Measurements from ENCODE around the gene ARID1B.

ARID1B gene

DNA sequence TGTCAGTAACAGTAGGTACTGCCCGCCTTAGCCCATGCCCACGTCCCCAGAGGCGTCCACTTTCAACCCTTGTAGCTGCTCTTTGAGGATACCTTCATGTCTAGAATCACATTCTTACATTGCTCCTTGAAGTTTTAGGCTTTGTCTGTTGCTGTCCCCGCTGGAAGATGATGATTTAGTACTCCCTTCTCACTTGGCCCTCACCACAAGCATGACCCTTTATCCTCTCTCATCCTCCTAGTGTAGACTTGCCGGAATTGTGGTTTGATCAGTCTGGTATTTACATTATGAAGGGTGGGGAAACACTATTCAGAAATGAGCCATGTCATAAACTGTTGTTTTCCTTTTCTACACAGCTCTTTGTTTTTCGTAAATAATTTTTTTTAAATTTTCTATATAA lies 87.4 kb downstream of the ARID1B start:
- Histone ChIP-seq H3K23ac (ENCODE audit: low read depth, low read length, poor library complexity) (no peak overlapping the region), H4K8ac (ENCODE audit: low read depth, low read length) (no peak overlapping the region), H3K14ac (ENCODE audit: low read length) (no peak overlapping the region), H3K9me3 (replicated peaks in 1 of 2; ENCODE audit: control insufficient read depth in 2 of 2, insufficient read depth in 1 of 2, low read depth in 1 of 2, low read length in 2 of 2) (no peaks in the 10 kb centered on the region), H2AFZ (ENCODE audit: low read length) (no peak overlapping the region), H4K91ac (ENCODE audit: low read depth, low read length, poor library complexity) (no peak overlapping the region), H3K27ac (replicated peaks; ENCODE audit: low read length) (no peak overlapping the region), H3K4me1 (ENCODE audit: control insufficient read depth in 2 of 2, insufficient read depth in 1 of 2, low read depth in 1 of 2, low read length in 2 of 2) (peaks cover 0 to 2% of the 10 kb centered on the region in 2 donors), H3K27me3 (ENCODE audit: control insufficient read depth in 3 of 3, insufficient read depth in 3 of 3, low read depth in 1 of 3, low read length in 3 of 3) (no peaks in the 10 kb centered on the region), H3K4me2 (ENCODE audit: insufficient read depth, low read length, poor library complexity, severe bottlenecking) (no peak overlapping the region), H3K4ac (ENCODE audit: low read length) (no peak overlapping the region), H3K9ac (ENCODE audit: low read depth, low read length, poor library complexity) (no peak overlapping the region), H3K36me3 (replicated peaks in 1 of 2; ENCODE audit: control insufficient read depth in 2 of 2, insufficient read depth in 2 of 2, low read length in 2 of 2) (no peaks in the 10 kb centered on the region), H3K18ac (ENCODE audit: low read length) (no peak overlapping the region), H2BK15ac (ENCODE audit: low read length) (no peak overlapping the region), H2BK5ac (ENCODE audit: low read length) (no peak overlapping the region), H3K79me1 (ENCODE audit: low read depth, low read length) (peaks cover 6% of the 10 kb centered on the region), H2BK12ac (ENCODE audit: low read length) (no peak overlapping the region), H2BK120ac (ENCODE audit: low read depth, low read length) (no peak overlapping the region), H3K4me3 (ENCODE audit: low read length in 2 of 2) (no peak overlapping the region), H2AK5ac (ENCODE audit: low read depth, low read length) (no peak overlapping the region)
- 100% methylated on average over 1 of the region's 6 CpGs; no CpG with 5 or more reads in 1 of the 2 donors for WGBS, 2 donors (ENCODE audit: extremely low coverage in 2 of 2, insufficient read length in 2 of 2, insufficient replicate concordance in 1 of 2)
- DNase-seq (ENCODE audit: low spot score), result no peak

- Histone ChIP-seq H3K27me3 (ENCODE audit: control insufficient read depth in 3 of 3, insufficient read depth in 3 of 3, low read depth in 1 of 3, low read length in 3 of 3) (no peaks in the 10 kb centered on the region), H3K36me3 (replicated peaks in 1 of 2; ENCODE audit: control insufficient read depth in 2 of 2, insufficient read depth in 2 of 2, low read length in 2 of 2) (no peaks in the 10 kb centered on the region), H2BK5ac (ENCODE audit: low read length) (no peak overlapping the region), H2BK120ac (ENCODE audit: low read depth, low read length) (no peak overlapping the region), H2AK5ac (ENCODE audit: low read depth, low read length) (no peak overlapping the region), H3K4me3 (ENCODE audit: low read length in 2 of 2) (no peak overlapping the region), H3K23ac (ENCODE audit: low read depth, low read length, poor library complexity) (no peak overlapping the region), H3K18ac (ENCODE audit: low read length) (no peak overlapping the region), H3K4me2 (ENCODE audit: insufficient read depth, low read length, poor library complexity, severe bottlenecking) (no peak overlapping the region), H3K79me1 (ENCODE audit: low read depth, low read length) (peaks cover 6% of the 10 kb centered on the region), H3K9me3 (replicated peaks in 1 of 2; ENCODE audit: control insufficient read depth in 2 of 2, insufficient read depth in 1 of 2, low read depth in 1 of 2, low read length in 2 of 2) (no peaks in the 10 kb centered on the region), H3K4ac (ENCODE audit: low read length) (no peak overlapping the region), H3K27ac (replicated peaks; ENCODE audit: low read length) (no peak overlapping the region), H2BK15ac (ENCODE audit: low read length) (no peak overlapping the region), H3K9ac (ENCODE audit: low read depth, low read length, poor library complexity) (no peak overlapping the region), H2AFZ (ENCODE audit: low read length) (no peak overlapping the region), H4K8ac (ENCODE audit: low read depth, low read length) (no peak overlapping the region), H2BK12ac (ENCODE audit: low read length) (no peak overlapping the region), H3K4me1 (ENCODE audit: control insufficient read depth in 2 of 2, insufficient read depth in 1 of 2, low read depth in 1 of 2, low read length in 2 of 2) (peaks cover 0 to 5% of the 10 kb centered on the region in 2 donors), H4K91ac (ENCODE audit: low read depth, low read length, poor library complexity) (no peak overlapping the region), H3K14ac (ENCODE audit: low read length) (no peak overlapping the region)
- DNase-seq (ENCODE audit: low spot score), result no peak
- no CpG with 5 or more reads among the region's 1 CpG for WGBS, 2 donors (ENCODE audit: extremely low coverage in 2 of 2, insufficient read length in 2 of 2, insufficient replicate concordance in 1 of 2)
These were observed 87.9 kb downstream of the ARID1B start for GRCh38 chr6:156865019-156865629.

GRCh38 chr6:156866220-156867015 lies 89.2 kb downstream of the ARID1B start:
- H3K4me1 ChIP-seq (ENCODE audit: control insufficient read depth in 2 of 2, insufficient read depth in 1 of 2, low read depth in 1 of 2, low read length in 2 of 2), result peaks cover 0 to 5% of the 10 kb centered on the region in 2 donors
- peaks cover 0 to under 1% of the 10 kb centered on the region in 2 donors for H3K36me3 ChIP-seq (replicated peaks in 1 of 2; ENCODE audit: control insufficient read depth in 2 of 2, insufficient read depth in 2 of 2, low read length in 2 of 2)
- no peak overlapping the region for H2BK120ac ChIP-seq (ENCODE audit: low read depth, low read length)
- H3K14ac ChIP-seq (ENCODE audit: low read length), result no peak overlapping the region
- no CpG with 5 or more reads among the region's 10 CpGs for WGBS, 2 donors (ENCODE audit: extremely low coverage in 2 of 2, insufficient read length in 2 of 2, insufficient replicate concordance in 1 of 2)
- no peak overlapping the region for H2AK5ac ChIP-seq (ENCODE audit: low read depth, low read length)
- no peak for DNase-seq (ENCODE audit: low spot score)
- no peak overlapping the region for H3K4me2 ChIP-seq (ENCODE audit: insufficient read depth, low read length, poor library complexity, severe bottlenecking)
- no peak overlapping the region for H3K27ac ChIP-seq (replicated peaks; ENCODE audit: low read length)
- H2AFZ ChIP-seq (ENCODE audit: low read length), result no peak overlapping the region
- no peak overlapping the region for H4K91ac ChIP-seq (ENCODE audit: low read depth, low read length, poor library complexity)
- H2BK15ac ChIP-seq (ENCODE audit: low read length), result no peak overlapping the region
- no peak overlapping the region for H3K23ac ChIP-seq (ENCODE audit: low read depth, low read length, poor library complexity)
- H2BK12ac ChIP-seq (ENCODE audit: low read length), result no peak overlapping the region
- no peak overlapping the region for H3K18ac ChIP-seq (ENCODE audit: low read length)
- H3K27me3 ChIP-seq (ENCODE audit: control insufficient read depth in 3 of 3, insufficient read depth in 3 of 3, low read depth in 1 of 3, low read length in 3 of 3), result no peaks in the 10 kb centered on the region
- H3K4ac ChIP-seq (ENCODE audit: low read length), result no peak overlapping the region
- no peak overlapping the region for H2BK5ac ChIP-seq (ENCODE audit: low read length)
- H3K9me3 ChIP-seq (replicated peaks in 1 of 2; ENCODE audit: control insufficient read depth in 2 of 2, insufficient read depth in 1 of 2, low read depth in 1 of 2, low read length in 2 of 2), result no peaks in the 10 kb centered on the region
- no peak overlapping the region for H3K9ac ChIP-seq (ENCODE audit: low read depth, low read length, poor library complexity)
- H3K79me1 ChIP-seq (ENCODE audit: low read depth, low read length), result peaks cover 6% of the 10 kb centered on the region
- H3K4me3 ChIP-seq (ENCODE audit: low read length in 2 of 2), result no peak overlapping the region
- H4K8ac ChIP-seq (ENCODE audit: low read depth, low read length), result no peak overlapping the region

- no peaks in the 10 kb centered on the region for H3K9me3 ChIP-seq (replicated peaks in 1 of 2; ENCODE audit: control insufficient read depth in 2 of 2, insufficient read depth in 1 of 2, low read depth in 1 of 2, low read length in 2 of 2)
- no peak overlapping the region for H2AK5ac ChIP-seq (ENCODE audit: low read depth, low read length)
- no peak overlapping the region for H3K4me2 ChIP-seq (ENCODE audit: insufficient read depth, low read length, poor library complexity, severe bottlenecking)
- H2BK12ac ChIP-seq (ENCODE audit: low read length), result no peak overlapping the region
- no peak overlapping the region for H2AFZ ChIP-seq (ENCODE audit: low read length)
- H3K27me3 ChIP-seq (ENCODE audit: control insufficient read depth in 3 of 3, insufficient read depth in 3 of 3, low read depth in 1 of 3, low read length in 3 of 3), result no peaks in the 10 kb centered on the region
- H2BK120ac ChIP-seq (ENCODE audit: low read depth, low read length), result no peak overlapping the region
- H3K14ac ChIP-seq (ENCODE audit: low read length), result no peak overlapping the region
- H3K9ac ChIP-seq (ENCODE audit: low read depth, low read length, poor library complexity), result no peak overlapping the region
- H3K27ac ChIP-seq (replicated peaks; ENCODE audit: low read length), result no peak overlapping the region
- H3K18ac ChIP-seq (ENCODE audit: low read length), result no peak overlapping the region
- H3K4me1 ChIP-seq (ENCODE audit: control insufficient read depth in 2 of 2, insufficient read depth in 1 of 2, low read depth in 1 of 2, low read length in 2 of 2), result peaks cover 0 to 7% of the 10 kb centered on the region in 2 donors
- no peak overlapping the region for H4K91ac ChIP-seq (ENCODE audit: low read depth, low read length, poor library complexity)
- H2BK15ac ChIP-seq (ENCODE audit: low read length), result no peak overlapping the region
- H3K23ac ChIP-seq (ENCODE audit: low read depth, low read length, poor library complexity), result no peak overlapping the region
- H3K4ac ChIP-seq (ENCODE audit: low read length), result no peak overlapping the region
- WGBS, 2 donors (ENCODE audit: extremely low coverage in 2 of 2, insufficient read length in 2 of 2, insufficient replicate concordance in 1 of 2), result no CpG with 5 or more reads among the region's 2 CpGs
- H3K4me3 ChIP-seq (ENCODE audit: low read length in 2 of 2), result no peak overlapping the region
- H2BK5ac ChIP-seq (ENCODE audit: low read length), result no peak overlapping the region
- H3K79me1 ChIP-seq (ENCODE audit: low read depth, low read length), result peaks cover 3% of the 10 kb centered on the region
- DNase-seq (ENCODE audit: low spot score), result no peak
- peaks cover 0 to 3% of the 10 kb centered on the region in 2 donors for H3K36me3 ChIP-seq (replicated peaks in 1 of 2; ENCODE audit: control insufficient read depth in 2 of 2, insufficient read depth in 2 of 2, low read length in 2 of 2)
- H4K8ac ChIP-seq (ENCODE audit: low read depth, low read length), result no peak overlapping the region
These were observed 89.9 kb downstream of the ARID1B start for GRCh38 chr6:156867121-156867520.
